Mucosa of descending colon (tissue), 3 donors: Measurements from ENCODE around the gene PCBP3. TPM values are rescaled to one million over a fixed set of nuclear protein-coding genes. Genes with fewer than 3 reads are reported as not detected.

Experiments used
- ATAC-seq: fragments of 200-7000 bp; cut with Tn5 transposase; one replicate; pipeline ENCODE4 v1.9.1; 2020; ENCODE audit warnings: mild to moderate bottlenecking, moderate library complexity
- DNase-seq, 3 donors: peaks; one replicate each; pipeline ENCODE4 v3.0.0-alpha.2; 2020
- H3K36me3 ChIP-seq: fragments of 200-600 bp; one replicate; pipeline ENCODE4 v1.8.0; 2021; ENCODE audit warnings: low read depth, mild to moderate bottlenecking
- H3K4me1 ChIP-seq: fragments of 200-600 bp; one replicate; pipeline ENCODE4 v1.8.0; 2021; ENCODE audit warnings: low read depth, mild to moderate bottlenecking
- H3K4me3 ChIP-seq: fragments of 200-600 bp; one replicate; pipeline ENCODE4 v1.8.0; 2021; ENCODE audit warnings: mild to moderate bottlenecking
- H3K9me3 ChIP-seq: fragments of 200-600 bp; one replicate; pipeline ENCODE4 v1.8.0; 2021; ENCODE audit warnings: mild to moderate bottlenecking
- CTCF ChIP-seq: fragments of 200-600 bp; IDR thresholded peaks from one replicate; pipeline ENCODE4 v1.8.0; 2022; ENCODE audit warnings: antibody characterized with exemption, mild to moderate bottlenecking
- intact Hi-C, 2 donors: fragments of 100-400 bp; cut with DNase I in 1 of 2; cut with micrococcal nuclease in 1 of 2; formaldehyde crosslinking; loops; one replicate each; pipeline versions ENCODE4 v1.11.0 to v1.11.1; 2022; cut with DNase I, micrococcal nuclease
- total RNA-seq, 3 donors: library from RNA; stranded (reverse); fragmentation: NEBNext Ultra II Directional in 2 of 3; extraction: Animal tissue kit (Norgen Biotek cat#: 25700) in 2 of 3; gene quantifications; one replicate each; pipeline versions ENCODE4 v1.2.1 to v1.2.4, GENCODE V29; 2021 to 2023
- donor health status: DM: no; HTN: no; CAD: no; lungs with moderate emphysema.
- donor health status: DM: no; HTN: no; CAD: no.
- donor health status: DM: no; HTN: yes; CAD: no.

The PCBP3 gene
- total RNA-seq, 3 donors from 2014 or later = 4.5 to 18.4 (median 7.6) TPM

- Histone ChIP-seq H3K9me3 (no peaks in the 10 kb centered on the region), H3K4me3 (no peak overlapping the region), H3K4me1 (no peaks in the 10 kb centered on the region), H3K36me3 (no peaks in the 10 kb centered on the region)
- intact Hi-C loops = no loop called here
- TF ChIP-seq CTCF = no peak
- DNase-seq (no peak), ATAC-seq (no peak)
Measured at GRCh38 chr21:45945066-45945867, 301.7 kb downstream of the PCBP3 start.

- H3K9me3 ChIP-seq = no peaks in the 10 kb centered on the region
- H3K4me3 ChIP-seq = no peak overlapping the region
- intact Hi-C loops = no loop called here
- H3K36me3 ChIP-seq = no peaks in the 10 kb centered on the region
- no peak for TF ChIP-seq CTCF
- DNase-seq (no peak), ATAC-seq (no peak)
- H3K4me1 ChIP-seq = no peaks in the 10 kb centered on the region
Measured at GRCh38 chr21:45945868-45946210, 302.3 kb downstream of the PCBP3 start.

GRCh38 chr21:45947296-45947695 is 303.8 kb downstream of the PCBP3 start:
- ATAC-seq (no peak), DNase-seq (no peak)
- H3K36me3 ChIP-seq = no peaks in the 10 kb centered on the region
- H3K4me3 ChIP-seq = no peak overlapping the region
- TF ChIP-seq CTCF = no peak
- H3K9me3 ChIP-seq = no peaks in the 10 kb centered on the region
- intact Hi-C loops = no loop called here
- H3K4me1 ChIP-seq = no peaks in the 10 kb centered on the region

- no peak for DNase-seq
- intact Hi-C loops = no loop called here
- no peak for ATAC-seq
- no peaks in the 10 kb centered on the region for H3K4me1 ChIP-seq
- H3K9me3 ChIP-seq = no peaks in the 10 kb centered on the region
- no peaks in the 10 kb centered on the region for H3K36me3 ChIP-seq
- no peak for TF ChIP-seq CTCF
- H3K4me3 ChIP-seq = no peak overlapping the region
Measured at GRCh38 chr21:45947716-45948255, 304.3 kb downstream of the PCBP3 start.

GRCh38 chr21:45948576-45949141 is 305.1 kb downstream of the PCBP3 start:
- TF ChIP-seq CTCF = no peak
- no peak overlapping the region for H3K4me3 ChIP-seq
- intact Hi-C loops = no loop called here
- H3K4me1 ChIP-seq = no peaks in the 10 kb centered on the region
- no peak for DNase-seq
- no peak for ATAC-seq
- no peaks in the 10 kb centered on the region for H3K36me3 ChIP-seq
- no peaks in the 10 kb centered on the region for H3K9me3 ChIP-seq
